Measurements from ENCODE around the gene PHF23.

- no peak; the same call in 1 of the 2 replicates for TF ChIP-seq RAD21 (IDR thresholded peaks at IDR 0.05; ENCODE audit: low read length)
- TF ChIP-seq CTCF (conservative IDR thresholded peaks at IDR 0.05; ENCODE audit: low read depth, low read length), result no peak
- TF ChIP-seq RCOR1 (IDR thresholded peaks at IDR 0.05; ENCODE audit: insufficient replicate concordance, low read length), result no peak
- TF ChIP-seq CHD1 (IDR thresholded peaks at IDR 0.05; ENCODE audit: low read depth, low read length), result no peak
- no peak for TF ChIP-seq POLR2A (IDR thresholded peaks at IDR 0.05; ENCODE audit: low read depth, low read length)
- TF ChIP-seq MXI1 (IDR thresholded peaks at IDR 0.05; ENCODE audit: borderline replicate concordance, low read depth, low read length), result peak; percentile 82; the same call in 1 of the 2 replicates
- no peak for TF ChIP-seq NFE2L2 (IDR thresholded peaks at IDR 0.05; ENCODE audit: low read depth, low read length)
- TF ChIP-seq RFX5 (IDR thresholded peaks at IDR 0.05; ENCODE audit: low read depth, low read length), result no peak
- no peak for TF ChIP-seq ELK1 (IDR thresholded peaks at IDR 0.05; ENCODE audit: borderline replicate concordance, low read depth, low read length)
- peak; percentile 34; the same call in 1 of the 2 replicates for TF ChIP-seq FOS (IDR thresholded peaks at IDR 0.05; ENCODE audit: low read depth, low read length)
- no peak for TF ChIP-seq CEBPB (IDR thresholded peaks at IDR 0.05; ENCODE audit: low read depth, low read length)
Observed at GRCh38 chr17:7242717-7243452, 3.6 kb upstream of the PHF23 start.

Data from IMR-90 (cell line).